ENCODE measurements around the gene LPP.

LPP gene

GRCh38 chr3:188301147-188301546 lies 147.2 kb downstream of the LPP start:
- no peak for DNase-seq (ENCODE audit: low read depth)

GRCh38 chr3:188303286-188303799 lies 149.4 kb downstream of the LPP start:
- no peak for DNase-seq (ENCODE audit: low read depth)

GRCh38 chr3:188303823-188304222 lies 149.9 kb downstream of the LPP start:
- DNase-seq (ENCODE audit: low read depth) = no peak

- no peak for DNase-seq (ENCODE audit: low read depth)
Measured at GRCh38 chr3:188304501-188304900, 150.5 kb downstream of the LPP start.

GRCh38 chr3:188305220-188305619 lies 151.3 kb downstream of the LPP start:
- DNase-seq (ENCODE audit: low read depth) = no peak

- no peak for DNase-seq (ENCODE audit: low read depth)
Measured at GRCh38 chr3:188306435-188307005, 152.6 kb downstream of the LPP start.

GRCh38 chr3:188309437-188310269 lies 155.7 kb downstream of the LPP start:
- DNase-seq (ENCODE audit: low read depth) = no peak

GRCh38 chr3:188310270-188310710 lies 156.3 kb downstream of the LPP start:
- no peak for DNase-seq (ENCODE audit: low read depth)

- DNase-seq (ENCODE audit: low read depth) = no peak
Measured at GRCh38 chr3:188315553-188315952, 161.6 kb downstream of the LPP start.

GRCh38 chr3:188316021-188316722 lies 162.2 kb downstream of the LPP start:
- no peak for DNase-seq (ENCODE audit: low read depth)

- no peak for DNase-seq (ENCODE audit: low read depth)
Measured at GRCh38 chr3:188316723-188317070, 162.7 kb downstream of the LPP start.

- DNase-seq (ENCODE audit: low read depth) = no peak
Measured at GRCh38 chr3:188319569-188319968, 165.6 kb downstream of the LPP start.

- no peak for DNase-seq (ENCODE audit: low read depth)
Measured at GRCh38 chr3:188320757-188321156, 166.8 kb downstream of the LPP start.

GRCh38 chr3:188321258-188321657 lies 167.3 kb downstream of the LPP start:
- DNase-seq (ENCODE audit: low read depth) = no peak

GRCh38 chr3:188322135-188322887 lies 168.4 kb downstream of the LPP start:
- DNase-seq (ENCODE audit: low read depth) = no peak

- no peak for DNase-seq (ENCODE audit: low read depth)
Measured at GRCh38 chr3:188323067-188323842, 169.3 kb downstream of the LPP start.

- no peak for DNase-seq (ENCODE audit: low read depth)
Measured at GRCh38 chr3:188326111-188326510, 172.2 kb downstream of the LPP start.

GRCh38 chr3:188326968-188327367 lies 173.0 kb downstream of the LPP start:
- no peak for DNase-seq (ENCODE audit: low read depth)

- no peak for DNase-seq (ENCODE audit: low read depth)
Measured at GRCh38 chr3:188327433-188327832, 173.5 kb downstream of the LPP start.

GRCh38 chr3:188330138-188330537 lies 176.2 kb downstream of the LPP start:
- DNase-seq (ENCODE audit: low read depth) = no peak

GRCh38 chr3:188331166-188331565 lies 177.2 kb downstream of the LPP start:
- DNase-seq (ENCODE audit: low read depth) = no peak

Data from stimulated activated CD8-positive, alpha-beta memory T cell treated with anti-CD3 and anti-CD28 coated beads, Interleukin-15, amount 100 ng/mL, for 24 hours (primary cell).